ENCODE results near the gene CTAG1A. TPM values are rescaled to one million over a fixed set of nuclear protein-coding genes. Genes with fewer than 3 reads are reported as not detected.

CTAG1A gene
- polyA plus RNA-seq, 1 experiment, result not detected

DNA sequence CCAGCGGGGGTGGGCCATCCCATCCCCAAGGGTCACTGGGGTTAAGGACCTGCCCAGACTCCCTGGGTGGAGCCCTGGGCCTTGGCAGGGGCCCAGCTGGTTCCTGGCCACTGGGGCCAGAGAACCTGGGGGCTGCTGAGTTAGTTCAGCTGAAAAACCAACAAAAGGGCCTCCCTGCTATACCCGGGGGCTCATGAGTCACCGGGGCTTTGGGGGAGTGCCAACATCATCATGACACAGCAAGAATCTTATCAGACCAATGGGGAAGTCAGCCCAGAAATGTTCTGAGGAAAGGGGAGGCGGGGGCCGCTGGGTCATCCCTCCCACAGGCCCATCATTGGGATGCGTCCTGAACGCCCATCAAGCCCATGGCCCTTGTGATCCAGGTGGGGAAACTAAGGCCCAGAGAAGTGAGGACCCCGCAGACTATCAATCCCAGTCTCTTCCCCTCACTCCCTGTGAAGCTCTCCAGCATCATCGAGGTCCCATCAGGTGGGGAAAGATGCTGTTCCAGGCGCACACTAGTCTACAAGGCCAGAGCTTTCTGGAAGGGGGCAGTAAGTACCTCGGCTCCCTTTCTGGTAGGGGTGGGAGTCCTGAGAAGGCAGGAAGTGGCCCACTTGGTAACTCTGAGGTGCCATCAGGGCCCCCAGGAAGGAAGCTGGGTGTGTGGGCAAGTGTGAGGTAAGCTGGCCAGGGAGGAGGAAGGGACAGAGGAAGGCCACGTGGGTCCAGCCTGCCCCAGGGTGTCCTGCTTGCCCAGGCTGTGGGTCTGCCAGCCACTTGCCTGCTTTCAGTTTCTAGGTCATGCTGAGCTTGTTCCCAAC, 42.8 kb upstream of the CTAG1A start:
- peak; percentile 70 for DNase-seq (ENCODE audit: low read depth)
- no peaks in the 10 kb centered on the region; the same call in none of the 2 replicates for H3K36me3 ChIP-seq (ENCODE audit: control insufficient read depth, insufficient read depth, low read length)
- TF ChIP-seq, protein P1, sequence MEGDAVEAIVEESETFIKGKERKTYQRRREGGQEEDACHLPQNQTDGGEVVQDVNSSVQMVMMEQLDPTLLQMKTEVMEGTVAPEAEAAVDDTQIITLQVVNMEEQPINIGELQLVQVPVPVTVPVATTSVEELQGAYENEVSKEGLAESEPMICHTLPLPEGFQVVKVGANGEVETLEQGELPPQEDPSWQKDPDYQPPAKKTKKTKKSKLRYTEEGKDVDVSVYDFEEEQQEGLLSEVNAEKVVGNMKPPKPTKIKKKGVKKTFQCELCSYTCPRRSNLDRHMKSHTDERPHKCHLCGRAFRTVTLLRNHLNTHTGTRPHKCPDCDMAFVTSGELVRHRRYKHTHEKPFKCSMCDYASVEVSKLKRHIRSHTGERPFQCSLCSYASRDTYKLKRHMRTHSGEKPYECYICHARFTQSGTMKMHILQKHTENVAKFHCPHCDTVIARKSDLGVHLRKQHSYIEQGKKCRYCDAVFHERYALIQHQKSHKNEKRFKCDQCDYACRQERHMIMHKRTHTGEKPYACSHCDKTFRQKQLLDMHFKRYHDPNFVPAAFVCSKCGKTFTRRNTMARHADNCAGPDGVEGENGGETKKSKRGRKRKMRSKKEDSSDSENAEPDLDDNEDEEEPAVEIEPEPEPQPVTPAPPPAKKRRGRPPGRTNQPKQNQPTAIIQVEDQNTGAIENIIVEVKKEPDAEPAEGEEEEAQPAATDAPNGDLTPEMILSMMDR (IDR thresholded peaks at IDR 0.05; ENCODE audit: insufficient read depth, low read depth, low read length), result no peak
- H3K27me3 ChIP-seq (ENCODE audit: control insufficient read depth, insufficient read depth, low read length), result no peaks in the 10 kb centered on the region
- POLR2A ChIA-PET, result no interaction called here
- CTCF ChIA-PET, result interaction anchor here (0.8 to 1.9 kb wide), 4 partner anchors 11 to 169 kb away, joined by 3 to 5 read pairs (median 4); no protein-coding TSS in a partner anchor
- H3K4me3 ChIP-seq (ENCODE audit: low read depth, low read length), result no peak overlapping the region

DNA sequence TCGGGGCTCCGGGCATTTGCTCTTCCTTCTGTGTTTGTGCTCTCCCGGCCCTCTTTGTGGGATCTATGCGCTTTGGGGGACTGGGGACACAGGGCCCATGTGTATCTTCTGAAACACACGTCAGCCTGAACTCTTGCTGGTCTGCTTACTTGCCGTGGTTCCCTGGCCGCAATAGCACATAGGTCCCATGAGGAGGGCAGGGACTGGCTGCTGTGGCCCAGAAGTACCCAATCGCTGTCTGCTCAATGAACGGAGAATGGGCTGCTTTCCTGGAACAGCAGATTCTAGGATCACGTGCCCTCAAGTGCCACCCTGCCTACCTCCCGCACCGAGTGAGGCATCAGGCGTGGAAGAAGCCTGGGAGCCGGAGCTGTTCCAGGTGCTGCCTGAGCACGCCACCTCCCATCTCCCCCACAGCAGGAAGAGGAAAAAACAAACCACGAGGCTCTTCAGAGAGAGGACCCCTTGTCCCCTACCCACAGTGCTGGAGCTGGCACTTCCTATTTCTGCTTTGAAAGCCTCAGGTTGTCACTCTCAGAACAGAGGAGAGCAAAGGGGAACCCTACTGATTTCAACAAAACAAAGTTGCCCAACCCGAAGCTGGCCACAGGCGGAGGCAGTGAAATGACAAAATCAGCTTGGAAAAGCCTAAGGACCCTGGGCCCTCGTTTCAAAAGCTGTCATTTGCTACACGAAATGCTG, 42.1 kb upstream of the CTAG1A start:
- DNase-seq (ENCODE audit: low read depth), result no peak
- POLR2A ChIA-PET, result no interaction called here
- Histone ChIP-seq H3K4me3 (ENCODE audit: low read depth, low read length) (no peak overlapping the region), H3K36me3 (ENCODE audit: control insufficient read depth, insufficient read depth, low read length) (no peaks in the 10 kb centered on the region; the same call in none of the 2 replicates), H3K27me3 (ENCODE audit: control insufficient read depth, insufficient read depth, low read length) (no peaks in the 10 kb centered on the region)
- CTCF ChIA-PET, result interaction anchor here (1.5 to 1.9 kb wide), 2 partner anchors 12 to 16 kb away, joined by 5 read pairs; no protein-coding TSS in a partner anchor
- TF ChIP-seq, protein P1 (IDR thresholded peaks at IDR 0.05; ENCODE audit: insufficient read depth, low read depth, low read length), result no peak

DNA sequence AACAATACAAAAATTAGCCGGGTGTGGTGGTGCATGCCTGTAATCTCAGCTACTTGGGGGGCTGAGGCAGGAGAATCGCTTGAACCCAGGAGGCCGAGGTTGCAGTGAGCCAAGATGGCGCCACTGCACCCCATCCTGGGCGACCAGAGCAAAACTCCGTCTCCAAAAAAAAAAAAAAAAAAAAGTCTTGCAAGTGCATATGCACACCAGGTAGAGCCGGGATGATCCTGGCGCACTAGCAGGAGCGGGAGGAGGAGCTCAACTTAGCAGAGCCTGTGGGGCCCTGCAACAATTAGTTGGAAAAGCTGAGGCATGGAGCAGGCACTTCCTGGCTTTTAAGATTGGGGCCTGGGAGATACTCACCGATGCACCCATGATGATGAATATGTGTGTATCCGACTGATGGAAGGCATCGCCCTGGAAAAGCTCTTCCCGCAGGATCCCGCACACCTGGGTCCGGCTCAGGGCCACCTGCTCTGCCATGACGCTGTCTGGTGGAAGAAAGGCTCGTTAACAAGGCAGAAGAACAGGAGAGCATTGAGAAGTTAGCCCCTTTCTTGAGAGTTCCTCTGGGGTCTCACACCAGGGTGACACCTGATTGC, 39.2 kb upstream of the CTAG1A start:
- Histone ChIP-seq H3K36me3 (ENCODE audit: control insufficient read depth, insufficient read depth, low read length) (no peaks in the 10 kb centered on the region; the same call in none of the 2 replicates), H3K27me3 (ENCODE audit: control insufficient read depth, insufficient read depth, low read length) (no peaks in the 10 kb centered on the region), H3K4me3 (ENCODE audit: low read depth, low read length) (peak overlapping the region; percentile 51)
- POLR2A ChIA-PET, result interaction anchor here (0.7 kb wide), 1 partner anchor 9 kb away, joined by 3 read pairs; no protein-coding TSS in a partner anchor
- CTCF ChIA-PET, result no interaction called here
- TF ChIP-seq, protein P1 (IDR thresholded peaks at IDR 0.05; ENCODE audit: insufficient read depth, low read depth, low read length), result no peak
- no peak for DNase-seq (ENCODE audit: low read depth)

DNA sequence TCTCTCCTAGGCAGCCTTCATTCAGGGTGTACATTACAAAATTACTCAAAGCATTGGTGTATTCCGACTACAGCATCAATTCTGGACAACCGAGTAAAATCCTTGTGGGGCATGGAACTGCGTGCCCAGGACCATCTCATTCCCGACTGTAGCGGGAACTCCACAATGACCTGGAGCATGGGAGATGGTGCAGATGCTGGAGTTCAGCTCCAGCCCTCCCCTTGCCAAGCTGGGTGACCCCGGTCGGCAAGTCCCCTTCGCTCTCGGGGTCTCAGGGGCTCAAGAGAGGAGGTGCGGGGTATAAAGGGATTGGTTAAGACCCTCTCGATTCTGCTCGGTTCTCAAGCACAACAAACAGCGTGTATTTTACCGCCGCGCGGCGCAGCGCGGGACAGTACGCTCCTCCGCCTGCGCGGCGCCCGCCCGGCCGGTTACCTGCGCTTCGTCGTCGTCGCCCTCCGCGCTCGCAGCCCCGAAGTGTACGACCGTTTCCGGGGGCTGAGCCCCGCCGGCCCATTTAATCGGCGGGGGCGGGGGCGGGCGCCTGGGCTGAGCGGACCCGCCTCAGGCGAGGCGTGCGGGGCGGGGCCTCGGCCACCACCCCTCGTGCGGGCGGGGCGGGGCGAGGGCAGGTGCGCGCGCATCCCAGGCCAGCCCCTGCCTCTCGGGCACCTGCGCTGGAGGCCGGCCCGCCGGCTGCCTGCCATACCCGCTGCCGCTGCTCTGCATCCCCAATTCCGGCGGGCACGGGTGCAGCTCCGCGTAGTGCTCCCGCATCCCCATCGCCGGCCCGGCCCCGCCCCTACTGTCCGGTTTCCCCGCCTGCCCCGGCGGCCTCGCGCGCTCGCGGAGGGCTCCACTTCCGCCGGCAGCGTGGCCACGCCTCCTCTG, 38.3 kb upstream of the CTAG1A start, which contains the start of gene G6PD:
Gene G6PD (minus strand): TSS at position 493 of the 891 bp plus-strand sequence. CDS start 691 bp downstream, outside the sequence.
- DNase-seq (ENCODE audit: low read depth), result no peak
- Histone ChIP-seq H3K27me3 (ENCODE audit: control insufficient read depth, insufficient read depth, low read length) (no peaks in the 10 kb centered on the region), H3K4me3 (ENCODE audit: low read depth, low read length) (peak within 1 kb of the TSS; percentile 51), H3K36me3 (ENCODE audit: control insufficient read depth, insufficient read depth, low read length) (no peaks in the 10 kb centered on the region; the same call in none of the 2 replicates)
- ChIA-PET POLR2A (interaction anchor here (0.7 kb wide), 1 partner anchor 8 kb away, joined by 3 read pairs; no protein-coding TSS in a partner anchor), CTCF (interaction anchor here (0.6 to 1.0 kb wide), 2 partner anchors 35 to 184 kb away, joined by 3 to 4 read pairs; no protein-coding TSS in a partner anchor)
- TF ChIP-seq, protein P1 (IDR thresholded peaks at IDR 0.05; ENCODE audit: insufficient read depth, low read depth, low read length), result no peak

Data from BJ (cell line).